Mesothelial cell of epicardium (in vitro differentiated cells): ENCODE results near the gene VWC2L. TPM values are rescaled to one million over a fixed set of nuclear protein-coding genes. Genes with fewer than 3 reads are reported as not detected.

Experiments used
- DNase-seq, 2 experiments: peaks; one replicate each; pipeline ENCODE4 v3.0.0; 2021; ENCODE audit warnings: low spot score in 2 of 2; ENCODE audit not compliant: unreplicated experiment in 2 of 2
- H3K27ac Mint-ChIP-seq: 2 replicates; pipeline ENCODE4 v1.8.0; 2021; ENCODE audit warnings: mixed read lengths
- H3K27me3 Mint-ChIP-seq: 2 replicates; pipeline ENCODE4 v1.8.0; 2021; ENCODE audit warnings: low read depth, mixed read lengths
- H3K36me3 Mint-ChIP-seq: 2 replicates; pipeline ENCODE4 v1.8.0; 2021; ENCODE audit warnings: mixed read lengths
- H3K4me1 Mint-ChIP-seq: 2 replicates; pipeline ENCODE4 v1.8.0; 2021; ENCODE audit warnings: mixed read lengths
- H3K4me3 Mint-ChIP-seq: 2 replicates; pipeline ENCODE4 v1.8.0; 2021; ENCODE audit warnings: mild to moderate bottlenecking, moderate library complexity, mixed read lengths
- H3K9me3 Mint-ChIP-seq: 2 replicates; pipeline ENCODE4 v1.8.0; 2021; ENCODE audit warnings: mixed read lengths
- total RNA-seq: library from RNA; stranded (reverse); gene quantifications from 3 replicates; pipeline ENCODE4 v1.2.1, GENCODE V29; 2021
- TF ChIP-seq, protein P1 (sequence below): fragments of 200-600 bp; sonication (generic); IDR thresholded peaks from one replicate; pipeline ENCODE4 v1.5.0; 2021; ENCODE audit warnings: antibody characterized with exemption; ENCODE audit not compliant: unreplicated experiment

VWC2L gene
- total RNA-seq, 1 donor from 2014 or later = not detected

DNA sequence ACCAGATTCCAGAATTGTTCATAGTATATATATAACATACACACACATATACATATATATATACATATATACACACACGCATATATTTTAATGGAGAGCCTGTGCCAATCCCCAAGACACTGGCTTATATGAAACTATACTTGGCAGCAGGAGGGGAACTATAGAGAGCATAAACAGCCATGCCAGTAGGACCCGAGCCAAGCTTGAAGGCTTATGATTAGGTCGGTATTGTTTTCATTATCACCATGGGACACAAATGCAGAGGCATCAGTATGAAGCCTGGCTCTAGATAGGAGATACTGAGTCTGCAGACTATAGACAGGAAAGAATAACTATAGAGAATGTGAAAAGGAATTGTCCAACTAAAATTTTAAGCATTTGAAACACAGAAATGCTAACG is 181.2 kb downstream of the VWC2L start:
- Mint-ChIP-seq H3K27ac (no peak overlapping the region), H3K9me3 (no peaks in the 10 kb centered on the region), H3K27me3 (no peaks in the 10 kb centered on the region), H3K4me1 (peaks cover 6% of the 10 kb centered on the region), H3K36me3 (no peaks in the 10 kb centered on the region), H3K4me3 (no peak overlapping the region)
- no peak for DNase-seq
- TF ChIP-seq, protein P1, sequence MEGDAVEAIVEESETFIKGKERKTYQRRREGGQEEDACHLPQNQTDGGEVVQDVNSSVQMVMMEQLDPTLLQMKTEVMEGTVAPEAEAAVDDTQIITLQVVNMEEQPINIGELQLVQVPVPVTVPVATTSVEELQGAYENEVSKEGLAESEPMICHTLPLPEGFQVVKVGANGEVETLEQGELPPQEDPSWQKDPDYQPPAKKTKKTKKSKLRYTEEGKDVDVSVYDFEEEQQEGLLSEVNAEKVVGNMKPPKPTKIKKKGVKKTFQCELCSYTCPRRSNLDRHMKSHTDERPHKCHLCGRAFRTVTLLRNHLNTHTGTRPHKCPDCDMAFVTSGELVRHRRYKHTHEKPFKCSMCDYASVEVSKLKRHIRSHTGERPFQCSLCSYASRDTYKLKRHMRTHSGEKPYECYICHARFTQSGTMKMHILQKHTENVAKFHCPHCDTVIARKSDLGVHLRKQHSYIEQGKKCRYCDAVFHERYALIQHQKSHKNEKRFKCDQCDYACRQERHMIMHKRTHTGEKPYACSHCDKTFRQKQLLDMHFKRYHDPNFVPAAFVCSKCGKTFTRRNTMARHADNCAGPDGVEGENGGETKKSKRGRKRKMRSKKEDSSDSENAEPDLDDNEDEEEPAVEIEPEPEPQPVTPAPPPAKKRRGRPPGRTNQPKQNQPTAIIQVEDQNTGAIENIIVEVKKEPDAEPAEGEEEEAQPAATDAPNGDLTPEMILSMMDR = no peak

GRCh38 chr2:214593727-214594126 is 182.9 kb downstream of the VWC2L start:
- no peak for DNase-seq
- TF ChIP-seq, protein P1 = no peak
- H3K4me3 Mint-ChIP-seq = no peak overlapping the region
- peaks cover 6% of the 10 kb centered on the region for H3K4me1 Mint-ChIP-seq
- no peaks in the 10 kb centered on the region for H3K27me3 Mint-ChIP-seq
- H3K36me3 Mint-ChIP-seq = no peaks in the 10 kb centered on the region
- no peaks in the 10 kb centered on the region for H3K9me3 Mint-ChIP-seq
- H3K27ac Mint-ChIP-seq = peak overlapping the region; percentile 27

DNA sequence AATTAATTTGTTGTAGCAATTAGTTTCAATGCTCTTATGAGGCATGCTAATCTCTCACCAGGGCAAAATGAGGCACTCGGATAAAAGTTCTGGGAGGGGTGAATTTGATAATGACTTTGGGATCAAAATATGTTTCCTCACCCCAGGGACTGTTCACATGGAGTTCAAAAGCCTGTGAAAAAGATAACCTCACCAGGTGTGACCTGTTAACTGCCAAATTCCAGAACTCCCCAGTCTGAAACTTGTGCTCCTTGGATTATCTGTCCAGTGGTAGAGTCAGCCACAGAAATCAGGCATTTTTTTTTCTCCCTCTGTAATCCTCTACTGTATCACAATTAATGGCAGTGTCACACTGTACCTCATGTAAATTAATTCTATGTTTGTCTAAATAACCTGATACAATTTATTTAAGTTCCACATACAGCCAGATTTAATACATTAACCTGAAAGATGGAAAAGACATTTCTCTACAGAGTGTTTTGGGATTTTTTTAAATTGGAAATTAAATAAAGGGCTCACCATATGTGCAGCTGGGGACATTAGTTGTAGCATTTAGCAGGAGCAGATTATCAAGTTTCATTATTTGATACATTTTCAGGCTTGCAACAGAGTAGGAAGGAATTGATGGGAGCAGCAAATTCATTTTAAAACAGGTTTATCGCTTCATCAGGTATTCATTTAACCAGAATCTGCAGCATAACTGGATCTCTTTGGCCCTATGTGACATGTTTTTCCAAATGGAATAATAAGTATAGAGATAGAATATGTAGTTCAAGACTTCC is 191.2 kb downstream of the VWC2L start:
- Mint-ChIP-seq H3K27me3 (no peaks in the 10 kb centered on the region), H3K27ac (no peak overlapping the region), H3K4me3 (no peak overlapping the region), H3K36me3 (no peaks in the 10 kb centered on the region), H3K4me1 (peaks cover 6% of the 10 kb centered on the region), H3K9me3 (no peaks in the 10 kb centered on the region)
- no peak for DNase-seq
- TF ChIP-seq, protein P1 = no peak

DNA sequence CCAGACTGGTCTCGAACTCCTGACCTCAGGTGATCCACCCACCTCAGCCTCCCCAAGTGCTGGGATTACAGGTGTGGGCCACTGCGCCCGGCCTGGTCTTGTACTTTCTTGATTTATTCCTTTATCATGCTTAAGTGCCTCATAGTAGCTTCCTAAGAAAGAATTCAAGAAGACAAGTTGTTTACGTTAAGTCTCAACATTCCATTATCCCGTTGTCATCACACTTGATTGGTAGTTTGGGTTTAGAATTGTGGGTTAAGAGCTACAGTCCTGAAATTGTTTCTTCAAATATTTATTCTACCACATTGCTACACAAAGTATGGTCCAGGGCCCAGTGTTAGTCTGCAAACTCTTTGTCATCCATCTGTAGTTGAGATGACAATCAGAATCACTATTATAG is 194.0 kb downstream of the VWC2L start:
- no peak overlapping the region for H3K4me3 Mint-ChIP-seq
- no peaks in the 10 kb centered on the region for H3K36me3 Mint-ChIP-seq
- DNase-seq = no peak
- TF ChIP-seq, protein P1 = no peak
- no peaks in the 10 kb centered on the region for H3K27me3 Mint-ChIP-seq
- no peaks in the 10 kb centered on the region for H3K9me3 Mint-ChIP-seq
- H3K27ac Mint-ChIP-seq = no peak overlapping the region
- peaks cover 7% of the 10 kb centered on the region for H3K4me1 Mint-ChIP-seq

- Mint-ChIP-seq H3K36me3 (no peaks in the 10 kb centered on the region), H3K9me3 (peaks cover under 1% of the 10 kb centered on the region), H3K27me3 (no peaks in the 10 kb centered on the region), H3K27ac (no peak overlapping the region), H3K4me1 (peaks cover 9% of the 10 kb centered on the region), H3K4me3 (no peak overlapping the region)
- DNase-seq = no peak
- TF ChIP-seq, protein P1 = no peak
Observed at GRCh38 chr2:214607051-214607450, 196.2 kb downstream of the VWC2L start.
